Cardiac muscle cell (in vitro differentiated cells and primary cell): ENCODE measurements around the gene ATXN2. TPM values are rescaled to one million over a fixed set of nuclear protein-coding genes. Genes with fewer than 3 reads are reported as not detected.

Experiments used
- DNase-seq, 2 donors: peaks; one replicate each; pipeline versions ENCODE4 v3.0.0 to v3.0.0-alpha.2; 2010 to 2017; ENCODE audit warnings: low read depth in 1 of 2, low spot score in 1 of 2
- H3K27ac ChIP-seq: fragments of 200-600 bp; sonication (generic); 2 replicates; pipeline ENCODE4 v1.5.1; 2016
- H3K27me3 ChIP-seq: fragments of 200-600 bp; sonication (generic); 2 replicates; pipeline ENCODE4 v1.6.0; 2016; ENCODE audit warnings: control low read depth
- H3K36me3 ChIP-seq: fragments of 200-600 bp; sonication (generic); 2 replicates; pipeline ENCODE4 v1.5.1; 2016; ENCODE audit warnings: control low read depth
- H3K4me1 ChIP-seq: fragments of 200-600 bp; sonication (generic); 2 replicates; pipeline ENCODE4 v1.8.1; 2017; ENCODE audit warnings: low read depth, mild to moderate bottlenecking, mixed run types
- H3K4me3 ChIP-seq: fragments of 200-600 bp; sonication (generic); 2 replicates; pipeline ENCODE4 v1.5.1; 2016; ENCODE audit warnings: mild to moderate bottlenecking
- H3K9me3 ChIP-seq: fragments of 200-600 bp; sonication (generic); 2 replicates; pipeline ENCODE4 v1.5.1; 2017; ENCODE audit warnings: low read depth, mild to moderate bottlenecking, control low read depth
- polyA plus RNA-seq: library from polyadenylated mRNA; unstranded; fragments of >200 nt; fragmentation: Nextera tagmentation; extraction: Ambion mirVana; gene quantifications from 2 replicates; pipeline ENCODE4 v1.2.1, GENCODE V29; 2016
- total RNA-seq: library from RNA; depleted of rRNA; stranded (reverse); fragments of >200 nt; gene quantifications from 2 replicates; pipeline ENCODE4 v1.2.3, GENCODE V29; 2016
- TF ChIP-seq, protein P1 (sequence below): IDR thresholded peaks from 2 replicates; pipeline ENCODE4 v1.5.1; 2012; ENCODE audit warnings: low read depth, mild to moderate bottlenecking, low read length

The ATXN2 gene
- total and polyA plus RNA-seq, 2 experiments from 2014 or later, result 29.5 to 52.7 TPM

DNA sequence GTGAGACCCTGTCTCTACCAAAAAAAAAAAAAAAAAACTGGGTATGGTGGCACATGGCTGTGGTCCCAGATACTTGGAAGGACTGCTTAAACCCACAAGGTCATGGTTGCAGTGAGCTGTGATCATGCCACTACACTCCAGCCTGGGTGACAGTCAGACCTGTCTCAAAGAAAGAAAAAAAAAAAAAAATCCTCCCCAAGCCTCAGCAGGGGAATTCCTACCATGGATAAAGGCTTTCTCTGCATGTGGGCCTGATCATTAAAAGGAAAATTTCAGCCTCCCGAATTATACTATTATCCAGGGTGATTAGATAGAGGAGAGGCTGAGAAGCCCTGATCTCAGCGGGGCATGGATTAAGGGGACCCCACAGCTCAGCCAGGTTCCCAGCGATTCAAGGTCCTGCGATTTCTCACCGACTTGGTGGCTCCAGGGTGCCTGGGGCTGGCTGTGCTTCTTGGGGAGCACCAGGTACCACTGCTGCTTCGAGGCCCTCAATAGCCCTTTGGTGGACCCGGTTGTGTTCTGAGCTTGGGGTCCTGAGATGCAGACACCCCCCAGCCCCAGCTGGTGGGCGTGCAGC lies 187.8 kb downstream of the ATXN2 start:
- DNase-seq, result no peak
- TF ChIP-seq, protein P1, sequence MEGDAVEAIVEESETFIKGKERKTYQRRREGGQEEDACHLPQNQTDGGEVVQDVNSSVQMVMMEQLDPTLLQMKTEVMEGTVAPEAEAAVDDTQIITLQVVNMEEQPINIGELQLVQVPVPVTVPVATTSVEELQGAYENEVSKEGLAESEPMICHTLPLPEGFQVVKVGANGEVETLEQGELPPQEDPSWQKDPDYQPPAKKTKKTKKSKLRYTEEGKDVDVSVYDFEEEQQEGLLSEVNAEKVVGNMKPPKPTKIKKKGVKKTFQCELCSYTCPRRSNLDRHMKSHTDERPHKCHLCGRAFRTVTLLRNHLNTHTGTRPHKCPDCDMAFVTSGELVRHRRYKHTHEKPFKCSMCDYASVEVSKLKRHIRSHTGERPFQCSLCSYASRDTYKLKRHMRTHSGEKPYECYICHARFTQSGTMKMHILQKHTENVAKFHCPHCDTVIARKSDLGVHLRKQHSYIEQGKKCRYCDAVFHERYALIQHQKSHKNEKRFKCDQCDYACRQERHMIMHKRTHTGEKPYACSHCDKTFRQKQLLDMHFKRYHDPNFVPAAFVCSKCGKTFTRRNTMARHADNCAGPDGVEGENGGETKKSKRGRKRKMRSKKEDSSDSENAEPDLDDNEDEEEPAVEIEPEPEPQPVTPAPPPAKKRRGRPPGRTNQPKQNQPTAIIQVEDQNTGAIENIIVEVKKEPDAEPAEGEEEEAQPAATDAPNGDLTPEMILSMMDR, result no peak
- Histone ChIP-seq H3K27me3 (no peaks in the 10 kb centered on the region), H3K4me3 (no peak overlapping the region), H3K27ac (no peak overlapping the region), H3K9me3 (no peaks in the 10 kb centered on the region), H3K4me1 (peaks cover 28% of the 10 kb centered on the region), H3K36me3 (no peaks in the 10 kb centered on the region)

DNA sequence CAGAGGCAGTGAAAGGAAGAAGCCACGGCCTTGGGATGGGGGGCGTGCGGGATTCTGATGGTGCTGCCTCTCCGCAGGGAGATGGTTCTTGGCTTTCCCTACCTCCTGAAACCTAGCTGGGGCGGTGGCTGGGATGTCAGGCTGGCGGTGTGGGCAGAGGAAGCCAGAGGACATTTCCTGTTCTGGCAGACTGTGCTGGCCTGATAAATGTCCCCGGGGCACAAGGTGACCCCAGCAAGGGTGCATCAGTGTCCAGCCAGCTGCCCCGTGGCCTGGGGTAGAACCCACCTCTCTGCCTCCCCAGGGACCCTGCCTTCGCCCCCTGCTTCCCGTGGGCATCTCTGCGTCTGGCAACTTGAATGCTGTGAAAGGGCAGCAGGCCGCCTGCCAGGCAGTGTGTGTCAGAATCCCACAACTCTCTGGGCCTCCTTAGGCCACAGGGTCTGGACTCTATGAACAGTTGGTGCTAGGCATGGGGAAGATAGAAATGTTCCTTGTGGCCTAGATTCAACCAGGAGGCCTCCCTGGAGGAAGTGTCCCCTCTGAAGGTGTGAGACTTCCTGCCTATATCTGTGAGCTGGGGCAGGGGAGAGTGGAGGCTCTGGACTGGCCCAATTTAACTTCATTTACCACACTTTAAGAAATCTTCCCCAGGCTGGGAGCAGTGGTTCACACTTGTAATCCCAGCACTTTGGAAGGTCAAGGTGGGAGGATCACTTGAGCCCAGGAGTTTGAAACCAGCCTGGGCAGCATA lies 188.5 kb downstream of the ATXN2 start:
- Histone ChIP-seq H3K9me3 (no peaks in the 10 kb centered on the region), H3K4me3 (no peak overlapping the region), H3K27me3 (no peaks in the 10 kb centered on the region), H3K4me1 (peaks cover 28% of the 10 kb centered on the region), H3K36me3 (no peaks in the 10 kb centered on the region), H3K27ac (no peak overlapping the region)
- DNase-seq, result peak in 1 of 2 donors; percentile 52
- TF ChIP-seq, protein P1, result no peak

DNA sequence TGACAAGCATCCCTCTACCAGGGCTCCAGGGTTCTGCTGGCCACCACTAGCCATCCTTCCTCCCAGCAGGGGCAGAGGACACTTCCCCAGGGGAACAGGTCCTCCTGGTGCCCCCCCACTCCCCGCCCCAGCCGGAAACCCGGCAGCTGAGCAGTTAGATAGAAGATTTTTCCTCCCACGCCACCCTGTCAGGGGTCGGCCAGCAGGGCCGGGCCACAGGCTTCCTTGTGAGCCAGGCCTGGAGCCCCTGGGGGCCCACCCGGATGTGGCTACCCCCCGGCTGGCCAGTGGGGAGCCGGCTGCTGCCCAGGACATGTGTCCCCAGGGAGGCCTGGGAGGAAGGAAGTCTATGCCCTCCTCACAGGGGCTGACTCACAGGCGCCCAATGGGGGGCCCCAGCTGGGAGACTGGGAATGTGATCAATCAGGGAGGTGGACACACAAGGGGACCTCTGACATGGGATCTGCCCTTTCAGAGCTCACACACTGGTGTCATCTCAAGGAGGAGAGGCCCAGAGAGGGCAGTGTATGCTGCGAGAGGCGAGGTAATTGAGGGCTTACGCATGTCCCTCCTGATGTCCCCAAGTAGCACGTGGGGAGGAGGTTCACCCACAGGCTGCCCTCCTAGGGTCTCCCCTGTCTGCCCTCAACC lies 189.2 kb downstream of the ATXN2 start:
- H3K4me3 ChIP-seq, result no peak overlapping the region
- TF ChIP-seq, protein P1, result no peak
- H3K27me3 ChIP-seq, result no peaks in the 10 kb centered on the region
- no peaks in the 10 kb centered on the region for H3K36me3 ChIP-seq
- H3K4me1 ChIP-seq, result peaks cover 28% of the 10 kb centered on the region
- peak in 1 of 2 donors; percentile 90 for DNase-seq
- no peak overlapping the region for H3K27ac ChIP-seq
- no peaks in the 10 kb centered on the region for H3K9me3 ChIP-seq

DNA sequence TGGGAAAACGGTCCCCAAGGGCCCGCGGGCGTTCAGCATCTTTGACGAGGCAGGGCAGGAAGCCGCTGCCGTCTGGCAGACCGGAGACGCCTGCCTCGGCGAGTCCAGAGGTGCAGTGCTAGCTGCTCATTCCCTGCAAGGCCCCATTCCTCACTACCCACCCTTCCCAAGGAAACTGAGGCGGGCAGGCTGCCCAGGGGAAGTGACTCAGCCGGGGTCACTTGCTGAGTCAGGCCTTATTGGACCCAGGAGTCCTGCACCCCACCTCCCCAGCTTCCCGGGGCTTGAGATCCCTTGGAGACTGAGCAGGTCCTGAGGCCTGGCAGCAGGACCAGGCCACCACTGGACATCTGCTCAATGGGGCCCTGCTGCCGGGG lies 189.7 kb downstream of the ATXN2 start:
- peaks cover 28% of the 10 kb centered on the region for H3K4me1 ChIP-seq
- no peak overlapping the region for H3K27ac ChIP-seq
- H3K9me3 ChIP-seq, result no peaks in the 10 kb centered on the region
- no peaks in the 10 kb centered on the region for H3K36me3 ChIP-seq
- no peaks in the 10 kb centered on the region for H3K27me3 ChIP-seq
- DNase-seq, result peak in 1 of 2 donors; percentile 58
- H3K4me3 ChIP-seq, result no peak overlapping the region
- TF ChIP-seq, protein P1, result no peak

DNA sequence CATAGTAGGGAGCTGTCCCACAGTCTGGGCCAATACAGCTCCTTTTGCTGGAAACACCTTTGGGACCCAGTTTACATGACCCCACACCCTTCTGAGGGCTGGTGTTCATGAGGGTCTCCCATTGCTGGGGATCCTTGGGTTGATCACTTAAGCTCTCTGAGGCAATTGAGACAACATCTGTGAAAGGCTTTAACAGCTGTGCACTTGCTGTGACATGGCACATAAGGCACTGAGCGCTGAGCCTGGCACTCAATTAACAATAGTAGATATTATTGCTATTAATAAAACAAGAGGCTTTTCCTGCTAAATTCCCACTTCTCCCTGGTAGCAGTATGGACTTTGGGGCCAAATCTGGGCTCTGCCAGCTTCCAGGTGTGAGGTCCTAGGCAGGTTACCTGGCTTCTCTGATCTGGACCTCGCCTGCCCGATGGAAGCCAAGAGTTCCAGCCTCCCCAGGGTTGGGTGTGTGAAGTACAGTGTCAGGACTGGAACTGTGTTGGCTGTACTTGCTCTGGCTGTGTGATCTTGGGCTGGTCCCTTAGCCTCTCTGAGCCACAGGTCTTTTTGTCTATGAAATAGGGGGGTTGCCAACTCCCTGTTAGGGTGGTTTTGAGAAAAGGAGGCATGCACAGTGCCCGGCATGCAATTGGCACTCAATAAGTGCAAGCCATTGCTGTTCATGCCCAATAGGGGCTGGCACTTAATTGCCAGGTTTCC lies 190.3 kb downstream of the ATXN2 start:
- Histone ChIP-seq H3K9me3 (no peaks in the 10 kb centered on the region), H3K27me3 (no peaks in the 10 kb centered on the region), H3K27ac (no peak overlapping the region), H3K4me3 (no peak overlapping the region), H3K4me1 (peaks cover 28% of the 10 kb centered on the region), H3K36me3 (no peaks in the 10 kb centered on the region)
- TF ChIP-seq, protein P1, result no peak
- DNase-seq, result no peak
